ENCODE measurements around the gene RAB4B.
"Not testable (repeated sequence)": the region's sequence is repeated elsewhere in the genome, so short reads cannot be mapped to it uniquely, and the experiment has no call there.

RAB4B gene

GRCh38 chr19:40822161-40822560 lies 44.1 kb downstream of the RAB4B start (continued):
- TF ChIP-seq TSHZ1 (tag by site-specific recombination; IDR thresholded peaks at IDR 0.05; ENCODE audit: borderline replicate concordance) = no peak
- TF ChIP-seq ZBTB44 (tag by site-specific recombination; IDR thresholded peaks at IDR 0.05) = no peak
- no peak for TF ChIP-seq ZNF211 (tag by site-specific recombination; IDR thresholded peaks at IDR 0.05; ENCODE audit: low read depth)
- TF ChIP-seq ZNF555 (tag by site-specific recombination; conservative IDR thresholded peaks at IDR 0.05) = no peak

- H3K4me3 ChIP-seq (ENCODE audit: low read depth, low read length); H3K9me3 ChIP-seq (ENCODE audit: control insufficient read depth, insufficient read depth, low read depth, low read length): not testable (repeated sequence)
- TF ChIP-seq PRDM10 (tag by site-specific recombination; IDR thresholded peaks at IDR 0.05) (peak; percentile 88), ZXDB (tag by site-specific recombination; IDR thresholded peaks at IDR 0.05) (peak; percentile 23; the same call in 1 of the 2 replicates), FEZF1 (tag by site-specific recombination; IDR thresholded peaks at IDR 0.05) (peak; percentile 93)
- peaks cover 0 to 13% of the 10 kb centered on the region in 2 experiments; a peak in 2 of 3 replicates for H3K36me3 ChIP-seq (ENCODE audit: control insufficient read depth in 2 of 2, insufficient read depth in 1 of 2, low read length in 2 of 2)
- ChIA-PET CTCF (interaction anchor here (0.7 to 7.8 kb wide), 7 partner anchors 16 to 321 kb away, joined by 3 to 77 read pairs (median 4); partner anchors contain the start of gene EGLN2), POLR2A (interaction anchor here (1.0 to 1.4 kb wide), 4 partner anchors 9 to 160 kb away, joined by 3 to 8 read pairs (median 5); no protein-coding TSS in a partner anchor)
- H3K4me1 ChIP-seq (ENCODE audit: control insufficient read depth, insufficient read depth, low read length) = peaks cover 20% of the 10 kb centered on the region
- peak overlapping the region; percentile 54 for H3K27ac ChIP-seq (ENCODE audit: extremely low read depth, low read depth, low read length)
These were observed 44.9 kb downstream of the RAB4B start for GRCh38 chr19:40822704-40823553.

- CTCF ChIA-PET = interaction anchor here (0.6 to 7.8 kb wide), 5 partner anchors 18 to 320 kb away, joined by 3 to 77 read pairs (median 4); no protein-coding TSS in a partner anchor
- H3K9me3 ChIP-seq (ENCODE audit: control insufficient read depth, insufficient read depth, low read depth, low read length); H3K4me3 ChIP-seq (ENCODE audit: low read depth, low read length); POLR2A ChIA-PET; H3K4me1 ChIP-seq (ENCODE audit: control insufficient read depth, insufficient read depth, low read length); H3K27ac ChIP-seq (ENCODE audit: extremely low read depth, low read depth, low read length): not testable (repeated sequence)
- peak; percentile 48 for TF ChIP-seq EGR2 (tag by site-specific recombination; IDR thresholded peaks at IDR 0.05; ENCODE audit: low read depth)
- H3K36me3 ChIP-seq (ENCODE audit: control insufficient read depth in 2 of 2, insufficient read depth in 1 of 2, low read length in 2 of 2) = peaks cover 9 to 14% of the 10 kb centered on the region in 2 experiments; a peak in 2 of 3 replicates
These were observed 46.9 kb downstream of the RAB4B start for GRCh38 chr19:40824916-40825315.
